DMS153 treated with DMSO at 0.1 percent for 48 hours (cell line): ENCODE measurements around the gene STAB2.

Experiments
- DNase-seq: peaks from one replicate; lab custom pipeline; 2025; ENCODE audit not compliant: unreplicated experiment; lab: John Stamatoyannopoulos, UW

STAB2 gene

GRCh38 chr12:103736572-103736971, 149.5 kb downstream of the STAB2 start:
- DNase-seq, result no peak

- DNase-seq, result no peak
Measured at GRCh38 chr12:103737881-103738280, 150.8 kb downstream of the STAB2 start.

GRCh38 chr12:103742349-103742932, 155.4 kb downstream of the STAB2 start:
- DNase-seq, result peak; percentile 96

GRCh38 chr12:103743788-103744187, 156.7 kb downstream of the STAB2 start:
- no peak for DNase-seq

GRCh38 chr12:103745962-103746361, 158.9 kb downstream of the STAB2 start:
- DNase-seq, result no peak

- no peak for DNase-seq
Measured at GRCh38 chr12:103748002-103748401, 160.9 kb downstream of the STAB2 start.

GRCh38 chr12:103748875-103749274, 161.8 kb downstream of the STAB2 start:
- DNase-seq, result no peak

- no peak for DNase-seq
Measured at GRCh38 chr12:103751171-103751570, 164.1 kb downstream of the STAB2 start.

GRCh38 chr12:103751600-103751999, 164.5 kb downstream of the STAB2 start:
- no peak for DNase-seq

GRCh38 chr12:103755425-103755824, 168.4 kb downstream of the STAB2 start:
- no peak for DNase-seq

- no peak for DNase-seq
Measured at GRCh38 chr12:103756443-103756842, 169.4 kb downstream of the STAB2 start.

- no peak for DNase-seq
Measured at GRCh38 chr12:103757248-103757647, 170.2 kb downstream of the STAB2 start.

- DNase-seq, result no peak
Measured at GRCh38 chr12:103758310-103759089, 171.4 kb downstream of the STAB2 start.

- no peak for DNase-seq
Measured at GRCh38 chr12:103762473-103762872, 175.4 kb downstream of the STAB2 start.

- DNase-seq, result no peak
Measured at GRCh38 chr12:103765322-103765721, 178.2 kb downstream of the STAB2 start.

- DNase-seq, result no peak
Measured at GRCh38 chr12:103766028-103766427, 179.0 kb downstream of the STAB2 start.

- no peak for DNase-seq
Measured at GRCh38 chr12:103768467-103769123, 181.5 kb downstream of the STAB2 start.

GRCh38 chr12:103769240-103769945, 182.3 kb downstream of the STAB2 start:
- DNase-seq, result no peak

- no peak for DNase-seq
Measured at GRCh38 chr12:103771466-103771865, 184.4 kb downstream of the STAB2 start.

GRCh38 chr12:103772367-103773108, 185.5 kb downstream of the STAB2 start:
- DNase-seq, result no peak
